ENCODE measurements around the gene TNFRSF1A.

- TF ChIP-seq CTCF (IDR thresholded peaks at IDR 0.05) = no peak
- TF ChIP-seq EP300 (IDR thresholded peaks at IDR 0.05) = no peak
Measured at GRCh38 chr12:6390084-6390799, 48.4 kb upstream of the TNFRSF1A start.

Measured in upper lobe of left lung (tissue), 4 donors.